ENCODE measurements around the gene PLXNA4.

Gene PLXNA4

GRCh38 chr7:132138817-132139216 lies 437.5 kb downstream of the PLXNA4 start:
- DNase-seq = no peak
- H3K27ac ChIP-seq (ENCODE audit: low read depth, low read length) = no peak overlapping the region

DNA sequence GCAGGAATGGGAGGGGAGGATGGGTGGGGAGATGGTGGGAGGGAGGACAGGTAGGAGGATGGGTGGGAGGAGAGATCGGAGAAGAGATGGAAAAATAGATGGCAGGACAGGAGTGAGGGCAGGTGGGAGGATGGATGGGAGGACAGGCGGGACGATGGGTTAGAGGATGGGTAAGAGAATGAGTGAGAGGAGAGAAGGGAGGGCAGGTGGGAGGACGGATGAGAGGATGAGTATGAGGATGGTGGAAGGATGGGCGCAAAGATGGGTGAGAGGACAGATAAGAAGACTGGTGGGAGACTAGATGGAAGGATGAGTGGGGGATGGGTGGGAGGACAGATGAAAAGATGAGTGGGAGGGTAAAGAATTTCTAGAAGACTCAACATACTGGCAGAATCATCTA lies 438.6 kb downstream of the PLXNA4 start:
- H4K12ac ChIP-seq (ENCODE audit: low read depth, low read length) = no peak overlapping the region
- no peak overlapping the region for H2AFZ ChIP-seq (ENCODE audit: insufficient read depth, low read length, poor library complexity)
- no peak overlapping the region for H4K91ac ChIP-seq (ENCODE audit: low read depth, low read length)
- H4K8ac ChIP-seq (ENCODE audit: low read depth, low read length) = no peak overlapping the region
- no peak overlapping the region for H3K14ac ChIP-seq (ENCODE audit: low read length)
- DNase-seq = no peak
- no peaks in the 10 kb centered on the region for H3K27me3 ChIP-seq (ENCODE audit: insufficient read depth, low read length)
- H3K18ac ChIP-seq (ENCODE audit: low read length) = no peak overlapping the region
- H3K9me3 ChIP-seq (ENCODE audit: insufficient read depth, low read depth, low read length) = no peaks in the 10 kb centered on the region
- no peak overlapping the region for H2BK120ac ChIP-seq (ENCODE audit: insufficient read depth, low read length, poor library complexity)
- no peaks in the 10 kb centered on the region for H3K79me1 ChIP-seq (ENCODE audit: low read length)
- H3K9ac ChIP-seq (ENCODE audit: low read length) = no peak overlapping the region
- H3K4me1 ChIP-seq (ENCODE audit: control insufficient read depth in 1 of 2, insufficient read depth in 2 of 2, low read length in 2 of 2) = no peaks in the 10 kb centered on the region
- H3K36me3 ChIP-seq (ENCODE audit: control insufficient read depth in 1 of 2, insufficient read depth in 2 of 2, low read length in 2 of 2) = no peaks in the 10 kb centered on the region
- H3K4me3 ChIP-seq (ENCODE audit: low read depth, low read length) = no peak overlapping the region
- no peak overlapping the region for H2BK5ac ChIP-seq (ENCODE audit: low read depth, low read length, poor library complexity)
- no peak overlapping the region for H3K4ac ChIP-seq (ENCODE audit: low read depth, low read length)
- H3K79me2 ChIP-seq (ENCODE audit: control insufficient read depth, insufficient read depth, low read length, poor library complexity) = no peaks in the 10 kb centered on the region
- H3K4me2 ChIP-seq (ENCODE audit: low read length) = no peak overlapping the region
- H2AK5ac ChIP-seq (ENCODE audit: low read length) = no peak overlapping the region
- no peak overlapping the region for H3K27ac ChIP-seq (ENCODE audit: low read depth, low read length)
- no peak overlapping the region for H2BK12ac ChIP-seq (ENCODE audit: low read length)
- no peak overlapping the region for H3K23ac ChIP-seq (ENCODE audit: low read length)
- WGBS (ENCODE audit: extremely low coverage, insufficient coverage, insufficient read length) = 100% methylated on average over 5 of the region's 5 CpGs

More at GRCh38 chr7:132138817-132139216, 437.5 kb downstream of the PLXNA4 start:
- Histone ChIP-seq H3K4me2 (ENCODE audit: low read length) (no peak overlapping the region), H3K4me3 (ENCODE audit: low read depth, low read length) (no peak overlapping the region), H3K9me3 (ENCODE audit: insufficient read depth, low read depth, low read length) (no peaks in the 10 kb centered on the region), H3K79me1 (ENCODE audit: low read length) (no peaks in the 10 kb centered on the region), H3K14ac (ENCODE audit: low read length) (no peak overlapping the region), H3K4me1 (ENCODE audit: control insufficient read depth in 1 of 2, insufficient read depth in 2 of 2, low read length in 2 of 2) (no peaks in the 10 kb centered on the region), H3K36me3 (ENCODE audit: control insufficient read depth in 1 of 2, insufficient read depth in 2 of 2, low read length in 2 of 2) (no peaks in the 10 kb centered on the region), H3K27me3 (ENCODE audit: insufficient read depth, low read length) (no peaks in the 10 kb centered on the region), H2AFZ (ENCODE audit: insufficient read depth, low read length, poor library complexity) (no peak overlapping the region), H3K4ac (ENCODE audit: low read depth, low read length) (no peak overlapping the region), H3K18ac (ENCODE audit: low read length) (no peak overlapping the region), H3K79me2 (ENCODE audit: control insufficient read depth, insufficient read depth, low read length, poor library complexity) (no peaks in the 10 kb centered on the region), H4K91ac (ENCODE audit: low read depth, low read length) (no peak overlapping the region), H4K8ac (ENCODE audit: low read depth, low read length) (no peak overlapping the region), H2AK5ac (ENCODE audit: low read length) (no peak overlapping the region), H2BK120ac (ENCODE audit: insufficient read depth, low read length, poor library complexity) (no peak overlapping the region), H2BK12ac (ENCODE audit: low read length) (no peak overlapping the region), H3K9ac (ENCODE audit: low read length) (no peak overlapping the region), H2BK5ac (ENCODE audit: low read depth, low read length, poor library complexity) (no peak overlapping the region), H3K23ac (ENCODE audit: low read length) (no peak overlapping the region), H4K12ac (ENCODE audit: low read depth, low read length) (no peak overlapping the region)
- WGBS (ENCODE audit: extremely low coverage, insufficient coverage, insufficient read length) = no CpG with 5 or more reads among the region's 2 CpGs

DNA sequence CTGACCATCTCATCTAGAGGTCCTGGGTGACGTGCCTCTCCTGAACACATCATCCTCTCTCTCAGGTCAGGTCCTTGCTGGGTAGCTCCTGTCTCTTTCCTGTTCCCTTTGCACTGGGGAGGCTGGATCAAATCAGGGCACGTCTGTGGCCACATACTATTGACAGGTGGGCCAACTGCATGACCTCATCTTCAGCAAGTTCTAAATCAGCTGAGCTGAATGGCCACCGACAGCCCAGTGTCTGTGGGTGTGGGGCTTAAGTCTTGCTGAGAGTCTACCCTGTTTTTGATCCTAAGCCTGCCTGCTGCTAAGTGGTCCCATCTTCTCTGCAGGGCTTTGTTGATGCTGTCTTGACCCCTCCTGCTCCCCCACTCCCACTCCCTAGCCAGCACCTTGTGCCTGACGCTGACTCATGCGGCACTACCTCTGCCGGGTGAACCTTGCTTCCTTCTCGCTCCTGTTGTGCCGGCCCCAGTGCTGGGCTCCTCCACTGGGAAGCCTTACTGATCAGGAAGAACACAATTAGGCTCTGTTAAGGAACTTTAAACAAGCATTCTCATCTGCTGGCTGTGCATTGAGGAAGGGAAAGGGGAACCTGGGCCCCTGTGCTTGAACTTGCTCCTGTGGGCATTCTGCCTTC lies 440.4 kb downstream of the PLXNA4 start:
- Histone ChIP-seq H2BK5ac (ENCODE audit: low read depth, low read length, poor library complexity) (no peak overlapping the region), H2AFZ (ENCODE audit: insufficient read depth, low read length, poor library complexity) (no peak overlapping the region), H3K36me3 (ENCODE audit: control insufficient read depth in 1 of 2, insufficient read depth in 2 of 2, low read length in 2 of 2) (no peaks in the 10 kb centered on the region), H3K27me3 (ENCODE audit: insufficient read depth, low read length) (no peaks in the 10 kb centered on the region), H3K4me2 (ENCODE audit: low read length) (no peak overlapping the region), H3K4me1 (ENCODE audit: control insufficient read depth in 1 of 2, insufficient read depth in 2 of 2, low read length in 2 of 2) (no peaks in the 10 kb centered on the region), H3K23ac (ENCODE audit: low read length) (no peak overlapping the region), H4K12ac (ENCODE audit: low read depth, low read length) (no peak overlapping the region), H2BK120ac (ENCODE audit: insufficient read depth, low read length, poor library complexity) (no peak overlapping the region), H2BK12ac (ENCODE audit: low read length) (no peak overlapping the region), H3K18ac (ENCODE audit: low read length) (no peak overlapping the region), H3K9me3 (ENCODE audit: insufficient read depth, low read depth, low read length) (no peaks in the 10 kb centered on the region), H4K91ac (ENCODE audit: low read depth, low read length) (no peak overlapping the region), H3K79me1 (ENCODE audit: low read length) (no peaks in the 10 kb centered on the region), H3K79me2 (ENCODE audit: control insufficient read depth, insufficient read depth, low read length, poor library complexity) (no peaks in the 10 kb centered on the region), H3K14ac (ENCODE audit: low read length) (no peak overlapping the region), H4K8ac (ENCODE audit: low read depth, low read length) (no peak overlapping the region), H3K4ac (ENCODE audit: low read depth, low read length) (no peak overlapping the region), H3K27ac (ENCODE audit: low read depth, low read length) (no peak overlapping the region), H2AK5ac (ENCODE audit: low read length) (no peak overlapping the region), H3K9ac (ENCODE audit: low read length) (no peak overlapping the region), H3K4me3 (ENCODE audit: low read depth, low read length) (no peak overlapping the region)
- DNase-seq = no peak
- WGBS (ENCODE audit: extremely low coverage, insufficient coverage, insufficient read length) = no CpG with 5 or more reads among the region's 8 CpGs

GRCh38 chr7:132134814-132135445 lies 441.3 kb downstream of the PLXNA4 start:
- Histone ChIP-seq H2BK5ac (ENCODE audit: low read depth, low read length, poor library complexity) (no peak overlapping the region), H3K4me3 (ENCODE audit: low read depth, low read length) (no peak overlapping the region), H2AFZ (ENCODE audit: insufficient read depth, low read length, poor library complexity) (no peak overlapping the region), H3K27me3 (ENCODE audit: insufficient read depth, low read length) (no peaks in the 10 kb centered on the region), H3K79me1 (ENCODE audit: low read length) (no peaks in the 10 kb centered on the region), H3K23ac (ENCODE audit: low read length) (no peak overlapping the region), H3K9ac (ENCODE audit: low read length) (no peak overlapping the region), H3K79me2 (ENCODE audit: control insufficient read depth, insufficient read depth, low read length, poor library complexity) (no peaks in the 10 kb centered on the region), H2BK120ac (ENCODE audit: insufficient read depth, low read length, poor library complexity) (no peak overlapping the region), H2AK5ac (ENCODE audit: low read length) (no peak overlapping the region), H4K91ac (ENCODE audit: low read depth, low read length) (no peak overlapping the region), H4K12ac (ENCODE audit: low read depth, low read length) (no peak overlapping the region), H2BK12ac (ENCODE audit: low read length) (no peak overlapping the region), H4K8ac (ENCODE audit: low read depth, low read length) (no peak overlapping the region), H3K36me3 (ENCODE audit: control insufficient read depth in 1 of 2, insufficient read depth in 2 of 2, low read length in 2 of 2) (no peaks in the 10 kb centered on the region), H3K4me1 (ENCODE audit: control insufficient read depth in 1 of 2, insufficient read depth in 2 of 2, low read length in 2 of 2) (no peaks in the 10 kb centered on the region), H3K4ac (ENCODE audit: low read depth, low read length) (no peak overlapping the region), H3K27ac (ENCODE audit: low read depth, low read length) (no peak overlapping the region), H3K14ac (ENCODE audit: low read length) (no peak overlapping the region), H3K9me3 (ENCODE audit: insufficient read depth, low read depth, low read length) (no peaks in the 10 kb centered on the region), H3K4me2 (ENCODE audit: low read length) (no peak overlapping the region), H3K18ac (ENCODE audit: low read length) (no peak overlapping the region)
- no peak for DNase-seq
- no CpG with 5 or more reads among the region's 5 CpGs for WGBS (ENCODE audit: extremely low coverage, insufficient coverage, insufficient read length)

Measured in trophoblast cell (in vitro differentiated cells and primary cell).